Activated B cell treated with CpG ODN at 0.5 μM for 24 hours (primary cell): ENCODE measurements around the gene LHX3. TPM values are rescaled to one million over a fixed set of nuclear protein-coding genes. Genes with fewer than 3 reads are reported as not detected.

Source experiments
- ATAC-seq: fragments of 200-7000 bp; cut with Tn5 transposase; one replicate; pipeline ENCODE4 v1.10.0; 2021; ENCODE audit warnings: low read depth, mild to moderate bottlenecking, moderate library complexity
- CTCF ChIA-PET: fragments of 350-600 bp; sonication (Branson Sonifier 250); formaldehyde crosslinking; loops from one replicate; lab custom pipeline; 2021; ENCODE audit warnings: antibody characterized with exemption; lab: Charles Lee
- POLR2A ChIA-PET: fragments of 350-600 bp; sonication (Branson Sonifier 250); formaldehyde crosslinking; loops from one replicate; lab custom pipeline; 2021; ENCODE audit warnings: antibody characterized with exemption; lab: Charles Lee
- DNase-seq: peaks from one replicate; pipeline ENCODE4 v3.0.0; 2022
- H3K27ac Mint-ChIP-seq: one replicate; pipeline ENCODE4 v1.8.0; 2020; ENCODE audit warnings: mixed read lengths
- H3K27me3 Mint-ChIP-seq: one replicate; pipeline ENCODE4 v1.8.0; 2021; ENCODE audit warnings: mixed read lengths
- H3K36me3 Mint-ChIP-seq: one replicate; pipeline ENCODE4 v1.8.0; 2021; ENCODE audit warnings: low read depth, mixed read lengths
- H3K4me1 Mint-ChIP-seq: one replicate; pipeline ENCODE4 v1.8.0; 2021; ENCODE audit warnings: mixed read lengths
- H3K4me3 Mint-ChIP-seq: one replicate; pipeline ENCODE4 v1.8.0; 2020; ENCODE audit warnings: mild to moderate bottlenecking, mixed read lengths
- H3K9me3 Mint-ChIP-seq: one replicate; pipeline ENCODE4 v1.8.0; 2020; ENCODE audit warnings: mixed read lengths
- intact Hi-C: fragments of 100-400 bp; cut with micrococcal nuclease; formaldehyde crosslinking; loops from one replicate; pipeline ENCODE4 v1.15.1; 2024
- total RNA-seq: library from RNA; stranded (reverse); gene quantifications from 2 replicates; pipeline ENCODE4 v1.2.3, GENCODE V29; 2022
- TF ChIP-seq, protein P1 (sequence below): fragments of 200-600 bp; IDR thresholded peaks from one replicate; pipeline ENCODE4 v1.8.0; 2022; ENCODE audit warnings: antibody characterized with exemption, mild to moderate bottlenecking

Gene LHX3
- total RNA-seq, 1 donor from 2014 or later = not detected

GRCh38 chr9:136251264-136252115 lies 46.6 kb upstream of the LHX3 start:
- ChIA-PET CTCF (no interaction called here), POLR2A (interaction anchor here (0.8 kb wide), 1 partner anchor 111 kb away, joined by 3 read pairs; no protein-coding TSS in a partner anchor)
- H3K36me3 Mint-ChIP-seq = no peaks in the 10 kb centered on the region

GRCh38 chr9:136250676-136251075 lies 45.7 kb upstream of the LHX3 start:
- Mint-ChIP-seq H3K9me3 (no peaks in the 10 kb centered on the region), H3K4me3 (no peak overlapping the region), H3K4me1 (peaks cover 6% of the 10 kb centered on the region), H3K27me3 (no peaks in the 10 kb centered on the region), H3K36me3 (no peaks in the 10 kb centered on the region), H3K27ac (no peak overlapping the region)
- CTCF ChIA-PET = no interaction called here
- DNase-seq (no peak), ATAC-seq (no peak)
- POLR2A ChIA-PET = interaction anchor here (0.8 kb wide), 1 partner anchor 112 kb away, joined by 3 read pairs; no protein-coding TSS in a partner anchor
- intact Hi-C loops = no loop called here
- TF ChIP-seq, protein P1, sequence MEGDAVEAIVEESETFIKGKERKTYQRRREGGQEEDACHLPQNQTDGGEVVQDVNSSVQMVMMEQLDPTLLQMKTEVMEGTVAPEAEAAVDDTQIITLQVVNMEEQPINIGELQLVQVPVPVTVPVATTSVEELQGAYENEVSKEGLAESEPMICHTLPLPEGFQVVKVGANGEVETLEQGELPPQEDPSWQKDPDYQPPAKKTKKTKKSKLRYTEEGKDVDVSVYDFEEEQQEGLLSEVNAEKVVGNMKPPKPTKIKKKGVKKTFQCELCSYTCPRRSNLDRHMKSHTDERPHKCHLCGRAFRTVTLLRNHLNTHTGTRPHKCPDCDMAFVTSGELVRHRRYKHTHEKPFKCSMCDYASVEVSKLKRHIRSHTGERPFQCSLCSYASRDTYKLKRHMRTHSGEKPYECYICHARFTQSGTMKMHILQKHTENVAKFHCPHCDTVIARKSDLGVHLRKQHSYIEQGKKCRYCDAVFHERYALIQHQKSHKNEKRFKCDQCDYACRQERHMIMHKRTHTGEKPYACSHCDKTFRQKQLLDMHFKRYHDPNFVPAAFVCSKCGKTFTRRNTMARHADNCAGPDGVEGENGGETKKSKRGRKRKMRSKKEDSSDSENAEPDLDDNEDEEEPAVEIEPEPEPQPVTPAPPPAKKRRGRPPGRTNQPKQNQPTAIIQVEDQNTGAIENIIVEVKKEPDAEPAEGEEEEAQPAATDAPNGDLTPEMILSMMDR = no peak

More at GRCh38 chr9:136251264-136252115, 46.6 kb upstream of the LHX3 start:
- Mint-ChIP-seq H3K27ac (no peak overlapping the region), H3K4me1 (no peaks in the 10 kb centered on the region), H3K4me3 (no peak overlapping the region), H3K9me3 (no peaks in the 10 kb centered on the region), H3K27me3 (no peaks in the 10 kb centered on the region)
- TF ChIP-seq, protein P1 = no peak
- DNase-seq = no peak
- no peak for ATAC-seq
- intact Hi-C loops = no loop called here

- TF ChIP-seq, protein P1 = no peak
- Mint-ChIP-seq H3K9me3 (no peaks in the 10 kb centered on the region), H3K27me3 (no peaks in the 10 kb centered on the region), H3K4me3 (no peak overlapping the region), H3K4me1 (peaks cover 6% of the 10 kb centered on the region), H3K36me3 (peaks cover 1% of the 10 kb centered on the region), H3K27ac (no peak overlapping the region)
- ChIA-PET CTCF (no interaction called here), POLR2A (no interaction called here)
- no peak for ATAC-seq
- no peak for DNase-seq
- intact Hi-C loops = loop anchor here (10.0 kb wide), 1 partner anchor 155 kb away; the partner anchor contains the start of gene SNAPC4
These were observed 45.1 kb upstream of the LHX3 start for GRCh38 chr9:136249877-136250559.

- peaks cover 14% of the 10 kb centered on the region for H3K4me1 Mint-ChIP-seq
- TF ChIP-seq, protein P1 = no peak
- no peak overlapping the region for H3K27ac Mint-ChIP-seq
- peaks cover 10% of the 10 kb centered on the region for H3K36me3 Mint-ChIP-seq
- H3K27me3 Mint-ChIP-seq = no peaks in the 10 kb centered on the region
- POLR2A ChIA-PET = no interaction called here
- DNase-seq = no peak
- H3K4me3 Mint-ChIP-seq = no peak overlapping the region
- no peaks in the 10 kb centered on the region for H3K9me3 Mint-ChIP-seq
- ATAC-seq = no peak
- CTCF ChIA-PET = no interaction called here
- intact Hi-C loops = loop anchor here (10.0 kb wide), 1 partner anchor 156 kb away; the partner anchor contains the start of gene SNAPC4
These were observed 44.3 kb upstream of the LHX3 start for GRCh38 chr9:136248951-136249876.
